Measurements from ENCODE around the gene ADK.
"Not testable (repeated sequence)": the region's sequence is repeated elsewhere in the genome, so short reads cannot be mapped to it uniquely, and the experiment has no call there.

The ADK gene

GRCh38 chr10:74433993-74434392, 283.0 kb downstream of the ADK start:
- in situ Hi-C loops (cut with MboI; ENCODE audit: low sequenced_read_pairs): no loop called here
- DNase-seq (ENCODE audit: low spot score in 2 of 2): no peak
- Histone ChIP-seq H3K36me3 (replicated peaks) (no peaks in the 10 kb centered on the region), H3K27me3 (ENCODE audit: low read depth) (no peaks in the 10 kb centered on the region), H3K4me3 (no peak overlapping the region), H3K4me1 (peaks cover 15% of the 10 kb centered on the region), H3K9me3 (no peaks in the 10 kb centered on the region)

GRCh38 chr10:74434547-74434946, 283.5 kb downstream of the ADK start:
- in situ Hi-C loops (cut with MboI; ENCODE audit: low sequenced_read_pairs): no loop called here
- Histone ChIP-seq H3K27me3 (ENCODE audit: low read depth) (no peaks in the 10 kb centered on the region), H3K36me3 (replicated peaks) (no peaks in the 10 kb centered on the region), H3K9me3 (no peaks in the 10 kb centered on the region), H3K4me3 (no peak overlapping the region), H3K4me1 (peaks cover 17% of the 10 kb centered on the region)
- no peak for DNase-seq (ENCODE audit: low spot score in 2 of 2)

- peaks cover 17% of the 10 kb centered on the region for H3K4me1 ChIP-seq
- in situ Hi-C loops (cut with MboI; ENCODE audit: low sequenced_read_pairs): no loop called here
- no peaks in the 10 kb centered on the region for H3K27me3 ChIP-seq (ENCODE audit: low read depth)
- DNase-seq (ENCODE audit: low spot score in 2 of 2): no peak
- H3K36me3 ChIP-seq (replicated peaks): no peaks in the 10 kb centered on the region
- no peaks in the 10 kb centered on the region for H3K9me3 ChIP-seq
- no peak overlapping the region for H3K4me3 ChIP-seq
These were observed 285.6 kb downstream of the ADK start for GRCh38 chr10:74436523-74437170.

GRCh38 chr10:74437822-74438221, 286.8 kb downstream of the ADK start:
- in situ Hi-C loops (cut with MboI; ENCODE audit: low sequenced_read_pairs): no loop called here
- Histone ChIP-seq H3K4me1 (peaks cover 10% of the 10 kb centered on the region), H3K9me3 (no peaks in the 10 kb centered on the region), H3K4me3 (no peak overlapping the region), H3K27me3 (ENCODE audit: low read depth) (no peaks in the 10 kb centered on the region), H3K36me3 (replicated peaks) (no peaks in the 10 kb centered on the region)
- DNase-seq (ENCODE audit: low spot score in 2 of 2): no peak

- Histone ChIP-seq H3K9me3 (no peaks in the 10 kb centered on the region), H3K27me3 (ENCODE audit: low read depth) (no peaks in the 10 kb centered on the region), H3K4me3 (no peak overlapping the region), H3K36me3 (replicated peaks) (no peaks in the 10 kb centered on the region), H3K4me1 (peaks cover 6% of the 10 kb centered on the region)
- peak in 1 of 2 experiments; percentile 25 for DNase-seq (ENCODE audit: low spot score in 2 of 2)
- in situ Hi-C loops (cut with MboI; ENCODE audit: low sequenced_read_pairs): no loop called here
These were observed 288.2 kb downstream of the ADK start for GRCh38 chr10:74439213-74439612.

GRCh38 chr10:74445493-74445892, 294.5 kb downstream of the ADK start:
- Histone ChIP-seq H3K9me3 (no peaks in the 10 kb centered on the region), H3K27me3 (ENCODE audit: low read depth) (no peaks in the 10 kb centered on the region), H3K36me3 (replicated peaks) (no peaks in the 10 kb centered on the region), H3K4me1 (no peaks in the 10 kb centered on the region), H3K4me3 (no peak overlapping the region)
- in situ Hi-C loops (cut with MboI; ENCODE audit: low sequenced_read_pairs): no loop called here
- no peak for DNase-seq (ENCODE audit: low spot score in 2 of 2)

GRCh38 chr10:74450602-74451001, 299.6 kb downstream of the ADK start:
- Histone ChIP-seq H3K27me3 (ENCODE audit: low read depth) (no peaks in the 10 kb centered on the region), H3K36me3 (replicated peaks) (no peaks in the 10 kb centered on the region), H3K4me1 (peaks cover 5% of the 10 kb centered on the region; the same call in 1 of the 2 replicates), H3K9me3 (no peaks in the 10 kb centered on the region), H3K4me3 (no peak overlapping the region)
- no peak for DNase-seq (ENCODE audit: low spot score in 2 of 2)
- in situ Hi-C loops (cut with MboI; ENCODE audit: low sequenced_read_pairs): no loop called here

- Histone ChIP-seq H3K4me3 (no peak overlapping the region), H3K36me3 (replicated peaks) (no peaks in the 10 kb centered on the region), H3K9me3 (no peaks in the 10 kb centered on the region), H3K27me3 (ENCODE audit: low read depth) (no peaks in the 10 kb centered on the region), H3K4me1 (peaks cover 5% of the 10 kb centered on the region; the same call in 1 of the 2 replicates)
- DNase-seq (ENCODE audit: low spot score in 2 of 2): no peak
- in situ Hi-C loops (cut with MboI; ENCODE audit: low sequenced_read_pairs): no loop called here
These were observed 300.3 kb downstream of the ADK start for GRCh38 chr10:74451127-74451829.

- in situ Hi-C loops (cut with MboI; ENCODE audit: low sequenced_read_pairs): no loop called here
- Histone ChIP-seq H3K4me1 (peaks cover 5% of the 10 kb centered on the region; the same call in 1 of the 2 replicates), H3K36me3 (replicated peaks) (no peaks in the 10 kb centered on the region), H3K9me3 (no peaks in the 10 kb centered on the region), H3K4me3 (no peak overlapping the region), H3K27me3 (ENCODE audit: low read depth) (no peaks in the 10 kb centered on the region)
- no peak for DNase-seq (ENCODE audit: low spot score in 2 of 2)
These were observed 302.1 kb downstream of the ADK start for GRCh38 chr10:74453169-74453568.

GRCh38 chr10:74457478-74457877, 306.5 kb downstream of the ADK start:
- H3K9me3 ChIP-seq; H3K4me1 ChIP-seq; in situ Hi-C loops (cut with MboI; ENCODE audit: low sequenced_read_pairs); H3K27me3 ChIP-seq (ENCODE audit: low read depth); H3K4me3 ChIP-seq; DNase-seq (ENCODE audit: low spot score in 2 of 2); H3K36me3 ChIP-seq (replicated peaks): not testable (repeated sequence)

GRCh38 chr10:74460812-74461211, 309.8 kb downstream of the ADK start:
- no peak for DNase-seq (ENCODE audit: low spot score in 2 of 2)
- Histone ChIP-seq H3K27me3 (ENCODE audit: low read depth) (no peaks in the 10 kb centered on the region), H3K9me3 (no peaks in the 10 kb centered on the region), H3K36me3 (replicated peaks) (no peaks in the 10 kb centered on the region), H3K4me3 (no peak overlapping the region), H3K4me1 (peaks cover 4% of the 10 kb centered on the region)
- in situ Hi-C loops (cut with MboI; ENCODE audit: low sequenced_read_pairs): no loop called here

- Histone ChIP-seq H3K4me3 (no peak overlapping the region), H3K36me3 (replicated peaks) (no peaks in the 10 kb centered on the region), H3K9me3 (no peaks in the 10 kb centered on the region), H3K27me3 (ENCODE audit: low read depth) (no peaks in the 10 kb centered on the region), H3K4me1 (no peaks in the 10 kb centered on the region)
- DNase-seq (ENCODE audit: low spot score in 2 of 2): no peak
- in situ Hi-C loops (cut with MboI; ENCODE audit: low sequenced_read_pairs): no loop called here
These were observed 323.1 kb downstream of the ADK start for GRCh38 chr10:74474022-74474713.

- DNase-seq (ENCODE audit: low spot score in 2 of 2); H3K36me3 ChIP-seq (replicated peaks); in situ Hi-C loops (cut with MboI; ENCODE audit: low sequenced_read_pairs); H3K27me3 ChIP-seq (ENCODE audit: low read depth); H3K4me1 ChIP-seq; H3K4me3 ChIP-seq; H3K9me3 ChIP-seq: not testable (repeated sequence)
These were observed 325.2 kb downstream of the ADK start for GRCh38 chr10:74476162-74476706.

GRCh38 chr10:74480778-74481177, 329.8 kb downstream of the ADK start:
- Histone ChIP-seq H3K9me3 (no peaks in the 10 kb centered on the region), H3K4me3 (no peak overlapping the region), H3K4me1 (no peaks in the 10 kb centered on the region), H3K36me3 (replicated peaks) (no peaks in the 10 kb centered on the region), H3K27me3 (ENCODE audit: low read depth) (no peaks in the 10 kb centered on the region)
- in situ Hi-C loops (cut with MboI; ENCODE audit: low sequenced_read_pairs): no loop called here
- no peak for DNase-seq (ENCODE audit: low spot score in 2 of 2)

Data from HAP-1 (cell line).